Keratinocyte (primary cell): ENCODE results near the gene FBXL13. TPM values are rescaled to one million over a fixed set of nuclear protein-coding genes. Genes with fewer than 3 reads are reported as not detected.

Experiments used
- DNase-seq: peaks from one replicate; pipeline ENCODE4 v3.0.0-alpha.2; 2011; ENCODE audit warnings: low read depth, missing footprints, low spot score
- FAIRE-seq: peaks from 2 replicates; lab custom pipeline; 2011; peaks lifted over from hg19 to GRCh38; lab: Jason Lieb, UNC
- H2AFZ ChIP-seq: 2 replicates; pipeline ENCODE4 v1.6.0; 2012; ENCODE audit warnings: low read length, control low read depth, inconsistent platforms; ENCODE audit not compliant: control insufficient read depth
- H3K27ac ChIP-seq: 2 replicates; pipeline ENCODE4 v1.5.1; 2011; ENCODE audit warnings: low read length; ENCODE audit not compliant: control insufficient read depth, insufficient read depth
- H3K27me3 ChIP-seq: 3 replicates; pipeline ENCODE4 v1.6.0; 2011; ENCODE audit warnings: low read length; ENCODE audit not compliant: control insufficient read depth, insufficient read depth; ENCODE audit errors: extremely low read depth
- H3K36me3 ChIP-seq, 2 experiments: 2 replicates in 1 of 2; 3 replicates in 1 of 2; pipeline ENCODE4 v1.5.1; 2011; ENCODE audit warnings: low read length in 2 of 2, mild to moderate bottlenecking in 1 of 2; ENCODE audit not compliant: control insufficient read depth in 2 of 2, insufficient read depth in 2 of 2; ENCODE audit errors: extremely low read depth in 1 of 2
- H3K4me1 ChIP-seq: 3 replicates; pipeline ENCODE4 v1.5.1; 2011; ENCODE audit warnings: low read length; ENCODE audit not compliant: control insufficient read depth, insufficient read depth; ENCODE audit errors: extremely low read depth
- H3K4me2 ChIP-seq: 3 replicates; pipeline ENCODE4 v1.6.0; 2011; ENCODE audit warnings: low read depth, low read length; ENCODE audit not compliant: control insufficient read depth, insufficient read depth; ENCODE audit errors: extremely low read depth
- H3K4me3 ChIP-seq, 3 experiments: fragments of 200-600 bp in 1 of 3; sonication (generic) in 1 of 3; 2 replicates in 2 of 3; 3 replicates in 1 of 3; pipeline ENCODE4 v1.5.1; 2011 to 2016; ENCODE audit warnings: low read length in 3 of 3, mild to moderate bottlenecking in 3 of 3, control low read depth in 2 of 3, inconsistent platforms in 1 of 3, low read depth in 1 of 3, mixed read lengths in 1 of 3, mixed run types in 1 of 3, moderate library complexity in 1 of 3; ENCODE audit not compliant: control insufficient read depth in 2 of 3, insufficient read depth in 2 of 3; ENCODE audit errors: extremely low read depth in 1 of 3
- H3K79me2 ChIP-seq: 2 replicates; pipeline ENCODE4 v1.6.0; 2012; ENCODE audit warnings: low read length; ENCODE audit not compliant: control insufficient read depth, insufficient read depth
- H3K9ac ChIP-seq: 3 replicates; pipeline ENCODE4 v1.6.0; 2011; ENCODE audit warnings: low read length; ENCODE audit not compliant: control insufficient read depth, insufficient read depth; ENCODE audit errors: extremely low read depth
- H3K9me1 ChIP-seq: 3 replicates; pipeline ENCODE4 v1.6.0; 2011; ENCODE audit warnings: low read length; ENCODE audit not compliant: control insufficient read depth, insufficient read depth; ENCODE audit errors: extremely low read depth
- H3K9me3 ChIP-seq: 2 replicates; pipeline ENCODE4 v1.5.1; 2012; ENCODE audit warnings: low read depth, low read length; ENCODE audit not compliant: control insufficient read depth
- H4K20me1 ChIP-seq: 3 replicates; pipeline ENCODE4 v1.6.0; 2011; ENCODE audit warnings: low read length; ENCODE audit not compliant: control insufficient read depth, insufficient read depth; ENCODE audit errors: extremely low read depth
- CTCF ChIP-seq, 3 experiments: IDR thresholded peaks in 1 of 3; conservative IDR thresholded peaks in 1 of 3; optimal IDR thresholded peaks in 1 of 3; 2 replicates in 2 of 3; 3 replicates in 1 of 3; pipeline versions ENCODE3 to v1.5.1; 2011; ENCODE audit warnings: low read length in 3 of 3, mild to moderate bottlenecking in 3 of 3, moderate library complexity in 2 of 3, control low read depth in 1 of 3, inconsistent platforms in 1 of 3; ENCODE audit not compliant: insufficient read depth in 2 of 3; ENCODE audit errors: extremely low read depth in 1 of 3
- EZH2 ChIP-seq: IDR thresholded peaks from one replicate; pipeline ENCODE4 v1.6.1; 2012; ENCODE audit warnings: inconsistent platforms, mild to moderate bottlenecking, low read length, moderate library complexity
- dilution Hi-C: fragments of 300-500 bp; cut with MboI; formaldehyde crosslinking; loops from one replicate; pipeline ENCODE4 v1.7.0; 2020; ENCODE audit warnings: low sequenced_read_pairs; ENCODE audit not compliant: extremely low pct_ligation_motif_present
- polyA plus RNA-seq, 5 experiments: library from polyadenylated mRNA; depleted of rRNA in 3 of 5; stranded (reverse) in 3 of 5; stranded (forward) in 1 of 5; unstranded in 1 of 5; fragments of >200 nt; gene quantifications; 1 replicate in 1 of 5; 2 replicates in 3 of 5; 3 replicates in 1 of 5; pipeline versions ENCODE4 v1.2.1 to v1.2.3, GENCODE V29; 2011 to 2012; ENCODE audit warnings: missing spikeins in 2 of 5, low read depth in 1 of 5, low replicate concordance in 1 of 5

The FBXL13 gene
- polyA plus RNA-seq, 1 donor (not counting 4 experiments of a cell fraction or from before 2014, with no cell fraction given): 0.20 TPM

GRCh38 chr7:102917436-102918353 lies 156.9 kb downstream of the FBXL13 start:
- no peaks in the 10 kb centered on the region for H3K27me3 ChIP-seq
- DNase-seq (no peak), FAIRE-seq (no peak)
- TF ChIP-seq EZH2: no peak
- peak in 1 of 3 experiments; percentile 43 for TF ChIP-seq CTCF (optimal IDR thresholded peaks at IDR 0.05 in 1 of 3, IDR thresholded peaks at IDR 0.05 in 1 of 3, conservative IDR thresholded peaks at IDR 0.05 in 1 of 3; ENCODE audit: extremely low read depth in 1 of 3, insufficient read depth in 2 of 3, low read length in 3 of 3)
- H3K9ac ChIP-seq: no peak overlapping the region
- dilution Hi-C loops: no loop called here
- peaks cover 9% of the 10 kb centered on the region for H3K4me1 ChIP-seq
- H4K20me1 ChIP-seq: no peaks in the 10 kb centered on the region
- no peaks in the 10 kb centered on the region for H3K9me1 ChIP-seq
- H3K4me3 ChIP-seq: no peak overlapping the region
- H3K27ac ChIP-seq: no peak overlapping the region
- no peaks in the 10 kb centered on the region for H3K9me3 ChIP-seq
- no peaks in the 10 kb centered on the region for H3K79me2 ChIP-seq
- H2AFZ ChIP-seq: no peak overlapping the region
- H3K36me3 ChIP-seq: no peaks in the 10 kb centered on the region
- H3K4me2 ChIP-seq: no peak overlapping the region

- TF ChIP-seq EZH2 (no peak), CTCF (optimal IDR thresholded peaks at IDR 0.05 in 1 of 3, IDR thresholded peaks at IDR 0.05 in 1 of 3, conservative IDR thresholded peaks at IDR 0.05 in 1 of 3; ENCODE audit: extremely low read depth in 1 of 3, insufficient read depth in 2 of 3, low read length in 3 of 3) (no peak)
- dilution Hi-C loops: no loop called here
- no peaks in the 10 kb centered on the region for H3K27me3 ChIP-seq
- H3K9ac ChIP-seq: no peak overlapping the region
- no peaks in the 10 kb centered on the region for H4K20me1 ChIP-seq
- H2AFZ ChIP-seq: no peak overlapping the region
- no peak for FAIRE-seq
- H3K4me1 ChIP-seq: peaks cover 9% of the 10 kb centered on the region
- DNase-seq: no peak
- no peak overlapping the region for H3K27ac ChIP-seq
- H3K9me3 ChIP-seq: no peaks in the 10 kb centered on the region
- H3K36me3 ChIP-seq: no peaks in the 10 kb centered on the region
- H3K9me1 ChIP-seq: no peaks in the 10 kb centered on the region
- no peak overlapping the region for H3K4me2 ChIP-seq
- no peaks in the 10 kb centered on the region for H3K79me2 ChIP-seq
- no peak overlapping the region for H3K4me3 ChIP-seq
Measured at GRCh38 chr7:102916881-102917280, 157.7 kb downstream of the FBXL13 start.
